ENCODE results near the gene ENPP7. TPM values are rescaled to one million over a fixed set of nuclear protein-coding genes. Genes with fewer than 3 reads are reported as not detected.

ENPP7 gene
- total RNA-seq, 1 experiment from 2014 or later: not detected

DNA sequence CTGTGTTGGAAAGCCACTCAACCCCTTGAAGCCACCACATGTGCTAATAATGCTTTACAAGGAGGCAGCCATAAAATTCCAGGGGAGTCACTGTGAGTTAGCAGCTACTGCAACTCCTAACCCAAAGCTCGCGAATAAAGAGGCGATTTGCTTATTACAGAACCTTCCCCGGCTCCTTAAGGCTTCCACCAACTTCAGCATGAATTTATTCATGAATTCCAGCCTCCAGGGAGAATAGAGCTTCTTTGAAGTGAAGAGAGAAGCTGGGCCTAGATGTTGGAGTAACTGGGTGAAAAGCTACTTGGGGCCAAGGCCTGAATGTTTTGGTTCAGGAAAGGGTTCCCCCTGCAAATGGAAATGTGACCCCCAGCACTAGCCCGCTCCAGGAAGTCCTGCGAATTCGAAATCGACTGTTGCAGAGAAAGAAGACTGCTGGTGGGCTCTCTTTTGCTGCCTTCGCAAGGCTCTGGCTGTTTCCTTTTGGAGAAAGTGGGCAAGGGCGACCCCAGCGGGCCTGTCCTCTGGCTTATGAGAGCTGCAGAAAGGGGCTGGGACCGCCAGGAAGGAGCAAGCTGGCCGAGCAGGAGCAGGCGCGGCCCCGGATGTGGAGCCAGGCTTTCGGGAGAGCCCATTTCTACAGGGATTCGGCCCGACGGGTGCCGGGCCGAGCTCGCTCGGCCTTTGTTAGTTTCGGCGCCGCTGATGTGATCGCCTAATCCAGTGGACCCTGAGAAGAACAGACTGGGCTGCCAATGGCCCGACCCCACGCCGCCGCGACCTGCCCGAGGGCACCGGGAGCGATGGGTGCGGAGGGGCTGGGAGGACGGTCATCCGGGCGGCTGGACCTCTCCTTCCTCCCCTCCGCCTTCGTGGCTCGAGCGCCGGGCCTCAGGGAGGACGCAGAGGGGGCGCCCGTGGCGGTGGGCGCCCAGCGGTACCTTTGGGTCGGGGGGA lies 58.5 kb downstream of the ENPP7 start:
- POLR2A ChIA-PET: interaction anchor here (0.9 to 1.2 kb wide), 2 partner anchors 46 to 50 kb away, joined by 3 read pairs; no protein-coding TSS in a partner anchor
- RAD21 ChIA-PET (ENCODE audit: low non-redundant PET in 1 of 2, low total read pairs in 2 of 2, uncharacterized antibody in 2 of 2, unreplicated experiment in 2 of 2): interaction anchor here (0.9 to 1.6 kb wide), 3 partner anchors 47 to 127 kb away, joined by 3 to 5 read pairs (median 5); no protein-coding TSS in a partner anchor
- Histone ChIP-seq H3K4me3 (replicated peaks in 1 of 2; ENCODE audit: low read depth in 1 of 2, low read length in 2 of 2) (no peak overlapping the region), H3K27me3 (ENCODE audit: insufficient read depth, low read length) (no peaks in the 10 kb centered on the region), H3K4me1 (ENCODE audit: control insufficient read depth in 1 of 2, insufficient read depth in 2 of 2, low read length in 2 of 2) (peaks cover 15 to 26% of the 10 kb centered on the region in 2 experiments), H4K20me1 (ENCODE audit: insufficient read depth) (no peaks in the 10 kb centered on the region), H3K9me2 (ENCODE audit: insufficient read depth) (no peaks in the 10 kb centered on the region), H3K27ac (ENCODE audit: low read depth, low read length) (no peak overlapping the region), H2AFZ (ENCODE audit: low read depth, low read length, poor library complexity, severe bottlenecking) (no peak overlapping the region), H3K79me2 (ENCODE audit: insufficient read depth, low read length) (no peaks in the 10 kb centered on the region), H3K9me3 (ENCODE audit: control insufficient read depth in 1 of 2, insufficient read depth in 1 of 2, low read depth in 1 of 2, low read length in 2 of 2) (no peaks in the 10 kb centered on the region), H3K36me3 (ENCODE audit: control insufficient read depth in 1 of 2, insufficient read depth in 2 of 2, low read length in 2 of 2) (peaks cover 3 to 10% of the 10 kb centered on the region in 2 experiments; a peak in 2 of 4 replicates), H3K9ac (ENCODE audit: low read length) (no peak overlapping the region), H3K4me2 (ENCODE audit: low read length) (peak overlapping the region; percentile 50)
- intact Hi-C loops (cut with micrococcal nuclease): loop anchor here (5.0 kb wide), 1 partner anchor 183 kb away; no protein-coding TSS in a partner anchor
- CTCF ChIA-PET: interaction anchor here (0.6 to 2.7 kb wide), 14 partner anchors 8 to 204 kb away, joined by 3 to 10 read pairs (median 5); partner anchors contain the start of genes CBX4 and CBX8
- no TSS peak for BruUV-seq (replicated peaks)
- DNase-seq (ENCODE audit: low read depth, low spot score): no peak
- ATAC-seq: peak; percentile 37; the same call in 1 of the 2 replicates
- TF ChIP-seq REST (IDR thresholded peaks at IDR 0.05; ENCODE audit: low read depth) (no peak), ZNF274 (IDR thresholded peaks at IDR 0.05; ENCODE audit: low read depth, low read length) (no peak), RAD21 (IDR thresholded peaks at IDR 0.05; ENCODE audit: low read depth) (no peak), SIN3A (IDR thresholded peaks at IDR 0.05; ENCODE audit: low read depth) (no peak), ATF3 (IDR thresholded peaks at IDR 0.05) (no peak), CEBPB (IDR thresholded peaks at IDR 0.05; ENCODE audit: low read depth) (no peak), ZFX (IDR thresholded peaks at IDR 0.05) (no peak), POLR2A (IDR thresholded peaks at IDR 0.05; ENCODE audit: borderline replicate concordance, extremely low read depth, insufficient read depth, insufficient read length) (no peak), TCF7L2 (IDR thresholded peaks at IDR 0.05; ENCODE audit: borderline replicate concordance, extremely low read depth, insufficient read depth, insufficient read length) (no peak)
- TF ChIP-seq, protein P1, sequence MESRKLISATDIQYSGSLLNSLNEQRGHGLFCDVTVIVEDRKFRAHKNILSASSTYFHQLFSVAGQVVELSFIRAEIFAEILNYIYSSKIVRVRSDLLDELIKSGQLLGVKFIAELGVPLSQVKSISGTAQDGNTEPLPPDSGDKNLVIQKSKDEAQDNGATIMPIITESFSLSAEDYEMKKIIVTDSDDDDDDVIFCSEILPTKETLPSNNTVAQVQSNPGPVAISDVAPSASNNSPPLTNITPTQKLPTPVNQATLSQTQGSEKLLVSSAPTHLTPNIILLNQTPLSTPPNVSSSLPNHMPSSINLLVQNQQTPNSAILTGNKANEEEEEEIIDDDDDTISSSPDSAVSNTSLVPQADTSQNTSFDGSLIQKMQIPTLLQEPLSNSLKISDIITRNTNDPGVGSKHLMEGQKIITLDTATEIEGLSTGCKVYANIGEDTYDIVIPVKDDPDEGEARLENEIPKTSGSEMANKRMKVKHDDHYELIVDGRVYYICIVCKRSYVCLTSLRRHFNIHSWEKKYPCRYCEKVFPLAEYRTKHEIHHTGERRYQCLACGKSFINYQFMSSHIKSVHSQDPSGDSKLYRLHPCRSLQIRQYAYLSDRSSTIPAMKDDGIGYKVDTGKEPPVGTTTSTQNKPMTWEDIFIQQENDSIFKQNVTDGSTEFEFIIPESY (IDR thresholded peaks at IDR 0.05; ENCODE audit: extremely low read depth, insufficient replicate concordance, low read length): no peak
